Measurements from ENCODE around the gene CYB5B.

DNA sequence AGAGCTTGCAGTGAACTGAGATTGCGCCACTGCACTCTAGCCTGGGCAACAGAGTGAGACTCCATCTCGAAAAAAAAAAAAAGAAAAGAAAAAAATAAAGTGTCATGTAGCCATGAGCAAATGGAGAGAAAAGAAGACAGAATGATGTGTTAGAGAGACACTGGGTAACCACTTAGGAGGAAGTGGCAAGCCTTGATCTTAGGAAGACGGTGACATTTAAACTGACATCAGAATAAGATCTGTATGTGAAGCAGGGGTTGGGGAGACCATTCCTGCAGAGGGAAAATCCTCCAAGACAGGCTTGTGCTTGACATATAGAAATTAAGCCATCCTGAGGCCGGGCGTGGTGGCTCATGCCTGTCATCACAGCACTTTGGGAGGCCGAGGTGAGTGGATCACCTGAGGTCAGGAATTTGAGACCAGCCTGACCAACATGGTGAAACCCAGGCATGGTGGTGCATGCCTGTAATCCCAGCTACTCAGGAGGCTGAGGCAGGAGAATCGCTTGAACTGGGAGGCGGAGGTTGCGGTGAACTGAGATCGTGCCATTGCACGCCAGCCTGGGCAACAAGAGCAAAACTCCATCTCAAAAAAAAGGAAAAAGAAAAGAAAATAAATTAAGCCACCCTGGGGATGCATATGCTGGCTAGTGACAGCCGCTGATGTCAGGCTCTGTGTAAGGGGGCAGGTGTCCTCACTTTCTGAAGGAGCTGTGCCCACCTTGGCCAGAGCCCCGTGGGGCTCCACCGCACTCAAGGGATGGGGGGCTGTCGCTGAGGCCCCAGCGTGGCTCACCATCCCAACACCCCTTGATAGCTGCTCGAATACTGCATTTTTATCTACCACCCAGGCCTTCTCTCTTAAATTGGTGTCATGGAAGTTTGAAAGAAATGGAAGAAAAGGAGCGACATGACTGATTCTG lies 13.1 kb upstream of the CYB5B start:
- no peak for TF ChIP-seq POLR2A (IDR thresholded peaks at IDR 0.05)
- no peak for TF ChIP-seq CTCF (IDR thresholded peaks at IDR 0.05)

Data from thyroid gland (tissue), 4 donors.